IPS-11a (cell line): ENCODE measurements around the gene CCDC127.
"Not testable (repeated sequence)": the region's sequence is repeated elsewhere in the genome, so short reads cannot be mapped to it uniquely, and the experiment has no call there.

ENCODE experiments used
- H3K4me3 ChIP-seq: one replicate; pipeline ENCODE4 v1.5.1; 2013; ENCODE audit warnings: low read depth, low read length, control low read depth

CCDC127 gene

DNA sequence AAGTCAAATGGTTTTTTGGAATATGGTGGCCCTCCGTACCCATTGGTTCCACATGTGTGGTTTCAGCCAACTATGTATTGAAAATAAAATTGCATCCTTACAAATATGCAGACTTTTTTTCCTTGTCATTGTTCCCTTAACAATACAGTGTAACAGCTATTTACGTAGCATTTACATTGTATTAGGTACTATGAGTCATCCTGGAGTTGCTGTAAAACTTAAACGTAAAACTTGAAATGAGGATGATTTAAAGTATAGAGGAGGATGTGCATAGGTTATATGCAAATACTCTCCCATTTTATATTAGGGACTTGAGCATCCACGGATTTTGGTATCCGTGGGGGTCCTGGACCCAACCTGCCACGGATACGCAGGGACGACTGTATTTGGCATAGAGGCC, 16.5 kb upstream of the CCDC127 start:
- no peak overlapping the region for H3K4me3 ChIP-seq

GRCh38 chr5:233426-233825, 15.5 kb upstream of the CCDC127 start:
- H3K4me3 ChIP-seq: not testable (repeated sequence)

DNA sequence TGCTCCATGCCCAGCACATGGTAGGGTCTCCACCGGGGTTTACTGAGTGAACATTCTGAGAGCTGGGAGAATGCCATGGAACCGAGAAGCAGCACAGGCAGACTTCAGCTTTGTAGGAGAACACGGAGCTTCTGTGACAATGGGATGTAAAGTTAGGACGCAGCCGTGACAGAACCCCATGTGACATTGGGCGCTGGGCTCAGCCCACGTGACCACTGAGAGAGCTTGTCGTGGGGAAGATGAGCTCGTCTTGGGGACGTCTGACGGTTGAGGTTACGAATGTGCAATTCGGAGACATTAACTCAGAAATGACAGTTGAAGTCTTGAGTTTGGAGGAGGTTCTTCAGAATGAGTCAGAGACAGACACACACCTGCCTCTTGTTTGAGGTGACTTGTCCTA, 13.7 kb upstream of the CCDC127 start:
- no peak overlapping the region for H3K4me3 ChIP-seq

- no peak overlapping the region for H3K4me3 ChIP-seq
Measured at GRCh38 chr5:230711-231110, 12.8 kb upstream of the CCDC127 start.

DNA sequence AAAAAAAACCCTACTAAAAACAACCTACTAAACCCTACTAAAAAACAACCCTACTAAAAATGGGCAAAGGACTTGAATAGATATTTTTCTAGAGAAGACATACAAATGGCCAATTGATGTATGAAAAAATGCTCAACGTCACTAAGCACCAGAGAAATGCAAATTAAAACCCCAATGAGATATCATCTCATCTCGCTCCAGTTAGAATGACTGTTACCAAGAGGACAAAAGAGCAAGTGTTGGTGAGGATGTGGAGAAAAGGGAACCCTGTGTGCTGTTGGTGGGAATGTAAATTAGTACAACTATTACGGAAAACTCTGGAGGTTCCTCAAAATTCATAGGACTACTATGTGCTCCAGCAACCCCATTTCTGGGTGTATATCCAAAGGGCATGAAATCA, 10.9 kb upstream of the CCDC127 start:
- no peak overlapping the region for H3K4me3 ChIP-seq

- H3K4me3 ChIP-seq: not testable (repeated sequence)
Measured at GRCh38 chr5:227375-227774, 9.4 kb upstream of the CCDC127 start.

DNA sequence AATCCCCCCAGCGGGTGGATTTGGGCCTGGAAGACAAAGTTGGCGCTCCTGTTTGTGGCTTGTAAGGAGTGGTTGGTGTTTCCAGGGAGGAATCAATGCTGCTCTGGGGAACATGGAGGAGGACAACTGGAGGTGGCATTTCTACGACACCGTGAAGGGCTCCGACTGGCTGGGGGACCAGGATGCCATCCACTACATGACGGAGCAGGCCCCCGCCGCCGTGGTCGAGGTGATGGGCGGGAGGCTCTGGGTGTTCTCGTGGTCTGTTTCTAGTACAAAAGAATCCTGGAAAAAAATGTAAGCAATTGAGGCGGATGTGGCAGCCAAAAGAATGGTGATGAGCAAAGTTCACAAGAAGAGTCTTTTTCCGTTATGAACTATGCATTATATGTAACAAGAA, 7.4 kb upstream of the CCDC127 start:
- H3K4me3 ChIP-seq: no peak overlapping the region

DNA sequence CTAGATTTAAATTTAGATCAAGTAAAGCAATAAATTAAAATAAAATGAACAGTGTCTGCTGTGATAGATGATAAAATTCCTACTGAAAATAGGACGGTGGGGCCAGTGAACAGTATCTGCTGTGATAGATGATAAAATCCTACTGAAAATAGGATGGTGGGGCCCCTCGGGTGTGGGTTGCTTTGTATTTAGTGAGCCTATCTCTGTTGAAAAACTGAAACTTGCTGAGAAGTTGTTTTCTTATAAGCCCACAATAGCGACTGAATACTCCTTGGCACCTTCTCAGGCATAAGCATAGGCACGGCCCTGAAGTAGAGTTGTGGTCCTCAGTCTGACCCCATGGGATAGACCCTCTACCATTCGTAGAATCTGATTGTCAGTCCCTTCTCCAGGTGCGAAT, 5.8 kb upstream of the CCDC127 start:
- H3K4me3 ChIP-seq: no peak overlapping the region

DNA sequence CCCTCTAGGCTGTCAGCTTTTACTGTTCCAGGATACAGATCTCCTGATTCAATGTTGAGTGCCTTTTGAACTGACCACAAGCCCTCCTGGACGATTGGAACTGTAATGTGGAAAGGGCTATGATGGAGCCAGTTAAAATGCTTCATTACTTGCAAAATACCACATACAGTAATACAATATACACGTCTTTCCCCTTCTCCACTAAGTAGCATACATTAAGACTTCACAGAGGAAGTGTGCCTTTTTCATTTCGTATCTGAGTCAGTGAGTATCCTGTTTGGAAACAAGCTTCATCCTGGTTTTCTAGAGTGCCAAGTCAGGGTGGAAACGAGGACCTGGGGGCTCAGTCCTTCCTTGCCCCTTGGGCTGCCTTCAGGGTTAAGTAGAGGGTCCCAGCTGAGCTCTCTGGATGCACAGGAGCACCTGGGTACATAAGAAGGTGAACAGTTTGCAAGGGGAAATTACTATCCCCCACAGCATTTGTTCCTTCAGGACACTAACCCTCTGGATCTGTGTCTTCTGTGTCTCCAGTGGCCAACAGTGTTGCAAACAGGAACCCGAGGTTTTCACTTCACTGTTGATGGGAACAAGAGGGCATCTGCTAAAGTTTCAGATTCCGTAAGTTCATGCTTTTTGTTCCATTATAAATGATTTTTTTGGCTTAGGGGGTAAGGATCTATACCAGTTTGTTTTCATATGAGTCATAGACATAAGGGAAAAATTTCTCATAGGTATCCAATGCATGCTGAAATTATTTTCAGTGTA, 5.2 kb upstream of the CCDC127 start:
- not testable (repeated sequence) for H3K4me3 ChIP-seq

- H3K4me3 ChIP-seq: no peak overlapping the region
Measured at GRCh38 chr5:219991-220390, 2.0 kb upstream of the CCDC127 start.

DNA sequence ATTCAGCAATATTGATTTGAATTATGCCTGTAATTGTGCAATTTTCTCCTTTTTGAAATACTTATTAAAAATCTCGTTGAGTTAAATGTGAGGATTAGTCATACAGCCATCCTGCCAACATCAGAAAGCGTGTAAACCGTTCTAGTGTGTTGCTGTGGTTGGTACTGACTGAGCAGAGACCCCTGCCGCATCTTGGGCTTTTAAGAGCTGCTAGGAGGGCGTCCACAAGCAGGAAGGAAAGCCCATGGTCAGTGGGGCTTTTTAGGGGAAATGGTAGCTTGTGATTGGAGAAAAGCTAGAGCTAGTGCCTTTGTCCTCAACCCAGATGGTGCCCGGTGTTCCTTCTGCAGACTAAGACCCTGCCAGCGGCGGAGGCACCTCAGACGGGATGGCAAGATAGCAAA, 1.5 kb upstream of the CCDC127 start:
- peak overlapping the region; percentile 81 for H3K4me3 ChIP-seq

GRCh38 chr5:218457-219291, 721 bp upstream of the CCDC127 start:
- peak overlapping the region; percentile 81 for H3K4me3 ChIP-seq

- not testable (repeated sequence) for H3K4me3 ChIP-seq
Measured at GRCh38 chr5:216076-216475, 1.9 kb downstream of the CCDC127 start.

DNA sequence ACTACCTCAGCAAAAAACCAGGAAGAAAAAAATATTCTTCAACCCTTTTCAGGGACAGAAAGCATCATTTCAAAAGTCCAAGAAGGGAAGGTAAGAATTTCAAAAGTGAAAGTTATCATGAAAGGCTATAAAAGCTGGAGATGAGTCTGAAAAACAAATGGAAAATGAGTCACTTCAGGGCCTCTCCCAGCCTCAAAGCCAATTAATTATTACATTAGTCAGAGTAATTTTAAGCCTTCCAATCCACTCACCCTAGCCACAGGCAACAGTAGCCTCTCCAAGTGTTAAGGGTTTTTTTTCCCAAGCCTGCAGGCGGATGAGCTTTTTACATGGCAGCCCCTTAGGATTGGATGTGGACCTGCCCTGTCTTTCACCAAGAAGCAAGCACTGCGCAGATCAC, 2.7 kb downstream of the CCDC127 start:
- H3K4me3 ChIP-seq: not testable (repeated sequence)

DNA sequence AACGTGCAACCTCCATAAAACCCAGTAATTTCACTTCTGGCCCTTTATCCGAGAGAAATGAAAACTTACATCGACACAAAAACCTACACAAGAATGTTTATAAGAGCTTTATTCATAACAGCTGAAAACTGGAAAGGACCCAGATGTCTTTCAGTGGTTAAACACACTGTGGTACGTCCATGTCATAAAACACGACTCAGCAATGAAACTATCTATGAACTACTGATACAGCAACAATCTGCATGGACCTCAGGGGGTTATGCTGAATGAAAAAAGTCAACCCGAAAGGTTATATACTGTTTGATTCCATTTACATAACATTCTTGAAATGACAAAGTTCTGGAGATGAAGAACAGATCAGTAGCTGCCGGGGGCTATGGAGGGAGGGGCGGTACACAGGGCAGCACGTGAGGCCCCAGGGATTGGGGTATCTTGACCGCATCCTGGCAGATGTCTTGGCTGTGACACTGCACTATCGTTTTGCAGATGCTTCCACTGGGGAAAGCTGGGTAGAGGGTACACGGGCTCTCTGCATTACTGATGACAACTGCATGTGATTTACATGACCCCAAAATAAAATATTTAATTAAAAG, 4.1 kb downstream of the CCDC127 start:
- H3K4me3 ChIP-seq: no peak overlapping the region

DNA sequence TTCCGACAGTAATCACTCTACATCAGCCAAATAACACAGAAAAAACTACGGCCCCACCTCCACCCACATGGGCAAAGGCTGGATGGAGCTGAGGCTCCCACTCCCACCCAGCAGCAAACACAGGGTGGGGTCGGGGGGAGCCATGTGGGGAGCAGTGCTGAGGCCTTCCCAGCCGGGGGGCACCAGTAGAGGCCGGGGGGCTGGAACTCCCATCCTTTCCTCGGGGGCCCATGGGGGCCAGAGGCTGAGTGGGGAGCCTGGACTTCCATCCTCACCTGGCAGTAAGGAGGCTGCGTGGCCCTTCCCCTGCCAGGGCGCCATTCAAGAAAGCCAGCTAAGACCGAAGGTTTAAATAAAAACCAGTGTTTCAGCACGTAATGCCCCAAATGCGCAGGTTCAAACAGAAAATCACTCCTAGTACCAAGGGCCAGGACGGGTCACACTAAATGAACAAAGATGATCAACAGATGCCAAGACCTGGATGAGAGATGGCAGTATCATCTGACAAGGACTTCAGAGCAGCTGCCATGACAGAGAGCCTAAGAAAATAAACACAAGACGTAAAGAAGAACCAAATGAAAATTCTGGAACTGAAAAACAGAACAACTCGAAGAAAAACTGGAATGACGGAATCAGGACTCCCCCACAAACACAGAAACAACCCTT, 9.4 kb downstream of the CCDC127 start:
- H3K4me3 ChIP-seq: no peak overlapping the region

- H3K4me3 ChIP-seq: no peak overlapping the region
Measured at GRCh38 chr5:207599-207998, 10.4 kb downstream of the CCDC127 start.

DNA sequence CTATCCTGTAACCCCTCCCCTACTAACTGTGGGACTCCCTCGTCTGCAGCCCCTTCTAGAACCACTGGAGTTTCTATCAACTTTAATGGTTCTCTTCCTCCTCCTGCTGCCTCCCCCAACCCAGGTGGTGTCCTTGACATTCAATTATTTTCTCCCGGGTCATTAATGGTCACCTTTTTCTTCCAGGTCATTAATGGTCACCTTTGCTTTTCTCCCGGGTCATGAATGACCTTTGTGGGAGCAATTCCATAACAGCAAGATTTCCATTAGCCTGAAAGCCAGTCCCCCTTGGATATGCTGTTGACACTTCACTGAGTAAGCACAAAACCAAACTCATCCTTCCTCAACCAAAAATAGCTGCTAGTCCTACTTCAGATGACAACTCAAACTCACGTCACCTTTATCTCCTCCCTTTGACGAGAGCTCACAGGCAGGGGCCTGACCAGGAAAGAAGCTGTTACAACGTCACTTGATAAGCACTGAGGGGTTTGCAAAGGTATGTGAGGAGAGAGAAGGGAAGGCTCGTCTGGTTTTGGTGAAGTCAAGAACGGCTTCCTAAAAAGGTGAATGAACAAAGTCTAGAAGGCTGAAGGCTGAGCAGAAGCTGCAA, 10.9 kb downstream of the CCDC127 start:
- H3K4me3 ChIP-seq: no peak overlapping the region

- H3K4me3 ChIP-seq: no peak overlapping the region
Measured at GRCh38 chr5:206406-206805, 11.5 kb downstream of the CCDC127 start.

GRCh38 chr5:204966-205670, 12.8 kb downstream of the CCDC127 start:
- H3K4me3 ChIP-seq: no peak overlapping the region
